ENCODE data around the gene CPVL. TPM values are rescaled to one million over a fixed set of nuclear protein-coding genes. Genes with fewer than 3 reads are reported as not detected.

Gene CPVL
- total and polyA plus RNA-seq, 2 of the 4 experiments (the other 2 are of a cell fraction): not detected

GRCh38 chr7:29078311-29079260 lies 67.8 kb downstream of the CPVL start:
- no peak overlapping the region for H2BK15ac ChIP-seq (ENCODE audit: low read depth, low read length)
- H3K4ac ChIP-seq (ENCODE audit: low read depth, low read length): no peak overlapping the region
- no peak overlapping the region for H3K14ac ChIP-seq (replicated peaks; ENCODE audit: low read depth, low read length)
- intact Hi-C loops (cut with micrococcal nuclease): no loop called here
- no peak overlapping the region for H3K23ac ChIP-seq (ENCODE audit: low read depth, low read length)
- ChIA-PET POLR2A (ENCODE audit: unreplicated experiment) (no interaction called here), CTCF (no interaction called here)
- WGBS, 2 experiments (ENCODE audit: extremely low coverage in 2 of 2, insufficient read length in 1 of 2): no CpG with 5 or more reads among the region's 4 CpGs
- in situ Hi-C loops (cut with MboI; ENCODE audit: low sequenced_read_pairs): no loop called here
- BruUV-seq (replicated peaks): no TSS peak
- ATAC-seq (ENCODE audit: low read depth): no peak
- H3K18ac ChIP-seq (ENCODE audit: low read depth, low read length): no peak overlapping the region
- H3K27me3 ChIP-seq (ENCODE audit: control insufficient read depth, insufficient read depth, low read length): no peaks in the 10 kb centered on the region
- H3K9ac ChIP-seq (ENCODE audit: low read depth, low read length): no peak overlapping the region
- DNase-seq: no peak
- H4K8ac ChIP-seq (ENCODE audit: low read depth in 2 of 2, low read length in 2 of 2): no peak overlapping the region
- no peak overlapping the region for H4K91ac ChIP-seq (ENCODE audit: insufficient read depth, low read depth, low read length)
- H3K27ac ChIP-seq (ENCODE audit: insufficient read depth, low read length): no peak overlapping the region
- H3K56ac ChIP-seq (ENCODE audit: extremely low read depth, insufficient read depth, low read length): no peak overlapping the region
- H2BK5ac ChIP-seq (ENCODE audit: low read depth, low read length, poor library complexity, severe bottlenecking): no peak overlapping the region
- TF ChIP-seq RFX5 (IDR thresholded peaks at IDR 0.05; ENCODE audit: low read depth, low read length) (no peak), ELK1 (IDR thresholded peaks at IDR 0.05; ENCODE audit: borderline replicate concordance, low read depth, low read length) (no peak), BHLHE40 (IDR thresholded peaks at IDR 0.05; ENCODE audit: low read depth, low read length) (no peak), MAZ (IDR thresholded peaks at IDR 0.05; ENCODE audit: borderline replicate concordance, low read depth, low read length) (no peak), CEBPB (IDR thresholded peaks at IDR 0.05; ENCODE audit: low read depth, low read length) (no peak), NFE2L2 (IDR thresholded peaks at IDR 0.05; ENCODE audit: low read depth, low read length) (no peak), SMC3 (IDR thresholded peaks at IDR 0.05; ENCODE audit: low read depth, low read length) (no peak), FOS (IDR thresholded peaks at IDR 0.05; ENCODE audit: low read depth, low read length) (no peak), RCOR1 (IDR thresholded peaks at IDR 0.05; ENCODE audit: insufficient replicate concordance, low read length) (no peak), USF2 (IDR thresholded peaks at IDR 0.05; ENCODE audit: low read depth, low read length) (no peak)
- no peak overlapping the region for H3K4me3 ChIP-seq (ENCODE audit: insufficient read depth, low read depth, low read length)
- H3K79me1 ChIP-seq (ENCODE audit: low read depth in 1 of 2, low read length in 2 of 2): no peaks in the 10 kb centered on the region
- H2BK20ac ChIP-seq (ENCODE audit: low read depth, low read length): no peak overlapping the region
- no peaks in the 10 kb centered on the region for H3K4me1 ChIP-seq (ENCODE audit: control insufficient read depth, insufficient read depth, low read length)
- no peaks in the 10 kb centered on the region for H3K9me1 ChIP-seq (ENCODE audit: insufficient read depth, low read length)
- no peak overlapping the region for H3K4me2 ChIP-seq (ENCODE audit: low read depth, low read length)
- H3K36me3 ChIP-seq (ENCODE audit: control insufficient read depth, insufficient read depth, low read length): no peaks in the 10 kb centered on the region
- H2AK9ac ChIP-seq (replicated peaks; ENCODE audit: low read depth, low read length, poor library complexity): no peak overlapping the region
- H2AK5ac ChIP-seq (ENCODE audit: low read depth, low read length): no peak overlapping the region
- no peak overlapping the region for H2BK120ac ChIP-seq (ENCODE audit: low read depth, low read length)
- dilution Hi-C loops (cut with HindIII; ENCODE audit: low sequenced_read_pairs, unreplicated experiment): no loop called here
- H2AFZ ChIP-seq (replicated peaks; ENCODE audit: low read length, poor library complexity): no peak overlapping the region
- no peaks in the 10 kb centered on the region for H4K20me1 ChIP-seq (ENCODE audit: insufficient read depth, low read length)
- H3K9me3 ChIP-seq (ENCODE audit: control insufficient read depth, insufficient read depth, low read length): no peaks in the 10 kb centered on the region
- no peak overlapping the region for H4K5ac ChIP-seq (ENCODE audit: low read depth, low read length)

Data from IMR-90 (cell line).